B cell (primary cell): Measurements from ENCODE around the gene ADRA2A. TPM values are rescaled to one million over a fixed set of nuclear protein-coding genes. Genes with fewer than 3 reads are reported as not detected.

Source experiments
- ATAC-seq: fragments of 200-7000 bp; cut with Tn5 transposase; one replicate; pipeline ENCODE4 v1.10.0; 2021; ENCODE audit warnings: low read depth, mild to moderate bottlenecking, moderate number of reproducible peaks, moderate library complexity
- CTCF ChIA-PET: fragments of 350-600 bp; sonication (Branson Sonifier 250); formaldehyde crosslinking; loops from one replicate; lab custom pipeline; 2021; ENCODE audit warnings: antibody characterized with exemption, inconsistent platforms; lab: Charles Lee
- POLR2A ChIA-PET: fragments of 350-600 bp; sonication (Branson Sonifier 250); formaldehyde crosslinking; loops from one replicate; lab custom pipeline; 2021; ENCODE audit warnings: antibody characterized with exemption; lab: Charles Lee
- DNase-seq: peaks from one replicate; pipeline ENCODE4 v3.0.0; 2013
- H2AFZ ChIP-seq: 2 replicates; pipeline ENCODE4 v1.6.1; 2012; ENCODE audit warnings: mild to moderate bottlenecking, low read depth, low read length; ENCODE audit not compliant: insufficient read depth, poor library complexity, severe bottlenecking
- H3K27ac ChIP-seq, 2 donors: 1 replicate in 1 of 2; 2 replicates in 1 of 2; pipeline ENCODE4 v1.5.1; 2012 to 2013; ENCODE audit warnings: low read length in 2 of 2, mild to moderate bottlenecking in 2 of 2, moderate library complexity in 1 of 2
- H3K27me3 ChIP-seq, 4 experiments: fragments of 200-600 bp in 1 of 4; sonication (generic) in 1 of 4; replicated peaks in 1 of 4; 1 replicate in 2 of 4; 2 replicates in 2 of 4; pipeline versions ENCODE4 v1.6.1 to v1.7.0; 2013 to 2016; ENCODE audit warnings: low read length in 3 of 4, mild to moderate bottlenecking in 2 of 4, mixed read lengths in 1 of 4, moderate library complexity in 1 of 4; ENCODE audit not compliant: insufficient read depth in 4 of 4, control insufficient read depth in 3 of 4; ENCODE audit errors: control extremely low read depth in 1 of 4
- H3K36me3 ChIP-seq, 2 experiments: replicated peaks in 1 of 2; 1 replicate in 1 of 2; 2 replicates in 1 of 2; pipeline versions ENCODE4 v1.6.1 to v1.7.1; 2013; ENCODE audit warnings: low read length in 1 of 2; ENCODE audit not compliant: insufficient read depth in 2 of 2, control insufficient read depth in 1 of 2; ENCODE audit errors: control extremely low read depth in 1 of 2, extremely low read depth in 1 of 2
- H3K4me1 ChIP-seq, 2 donors: fragments of 200-600 bp in 1 of 2; sonication (generic) in 1 of 2; 1 replicate in 1 of 2; 2 replicates in 1 of 2; pipeline versions ENCODE4 v1.5.1 to v1.6.1; 2013 to 2017; ENCODE audit warnings: low read length in 2 of 2; ENCODE audit not compliant: control insufficient read depth in 2 of 2, insufficient read depth in 2 of 2
- H3K4me2 ChIP-seq: replicated peaks from 2 replicates; pipeline ENCODE3; 2012; ENCODE audit warnings: mild to moderate bottlenecking, low read depth, low read length; ENCODE audit not compliant: poor library complexity, severe bottlenecking
- H3K4me3 ChIP-seq, 5 experiments: fragments of 200-600 bp in 1 of 5; sonication (generic) in 1 of 5; 1 replicate in 3 of 5; 2 replicates in 2 of 5; pipeline versions ENCODE4 v1.5.1 to v1.7.0; 2011 to 2016; ENCODE audit warnings: low read length in 4 of 5, mild to moderate bottlenecking in 4 of 5, low read depth in 2 of 5, control low read depth in 1 of 5, moderate library complexity in 1 of 5; ENCODE audit not compliant: insufficient read depth in 1 of 5; ENCODE audit errors: control extremely low read depth in 1 of 5, extremely low read depth in 1 of 5
- H3K79me2 ChIP-seq: fragments of 200-600 bp; sonication (generic); one replicate; pipeline ENCODE4 v1.6.0; 2016; ENCODE audit warnings: low read length; ENCODE audit not compliant: control insufficient read depth, insufficient read depth
- H3K9ac ChIP-seq: fragments of 200-600 bp; sonication (generic); 2 replicates; pipeline ENCODE4 v1.6.1; 2017; ENCODE audit warnings: mild to moderate bottlenecking, low read length, moderate library complexity
- H3K9me3 ChIP-seq, 3 donors: one replicate each; pipeline versions ENCODE4 v1.6.1 to v1.7.1; 2013; ENCODE audit warnings: low read length in 2 of 3; ENCODE audit not compliant: control insufficient read depth in 2 of 3, insufficient read depth in 1 of 3; ENCODE audit errors: control extremely low read depth in 1 of 3
- H4K20me1 ChIP-seq: 2 replicates; pipeline ENCODE4 v1.6.0; 2012; ENCODE audit warnings: mild to moderate bottlenecking, low read length; ENCODE audit not compliant: insufficient read depth, control insufficient read depth, poor library complexity, severe bottlenecking
- H3K27ac Mint-ChIP-seq: one replicate; pipeline ENCODE4 v1.8.0; 2021; ENCODE audit warnings: mixed read lengths
- H3K27me3 Mint-ChIP-seq: one replicate; pipeline ENCODE4 v1.8.0; 2021; ENCODE audit warnings: mixed read lengths
- H3K4me1 Mint-ChIP-seq: one replicate; pipeline ENCODE4 v1.8.0; 2021; ENCODE audit warnings: mixed read lengths
- H3K4me3 Mint-ChIP-seq: one replicate; pipeline ENCODE4 v1.8.0; 2021; ENCODE audit warnings: mixed read lengths
- H3K9me3 Mint-ChIP-seq: one replicate; pipeline ENCODE4 v1.8.0; 2022; ENCODE audit warnings: mixed read lengths; ENCODE audit not compliant: insufficient read depth
- EZH2 ChIP-seq: IDR thresholded peaks from 2 replicates; pipeline ENCODE4 v1.6.1; 2012; ENCODE audit warnings: borderline replicate concordance, low read depth, mild to moderate bottlenecking, moderate library complexity, low read length; ENCODE audit not compliant: insufficient read depth, poor library complexity, severe bottlenecking
- WGBS: methylation state at CpG from one replicate; pipeline ENCODE4 v1.1.5; 2013; ENCODE audit warnings: missing lambda C conversion rate; ENCODE audit not compliant: insufficient coverage; 5-methylcytosine and 5-hydroxymethylcytosine counted together
- intact Hi-C: fragments of 100-400 bp; cut with micrococcal nuclease; formaldehyde crosslinking; loops from one replicate; pipeline ENCODE4 v1.10.0; 2022
- polyA plus RNA-seq: library from polyadenylated mRNA; depleted of rRNA; stranded (reverse); fragments of >200 nt; gene quantifications from 2 replicates; pipeline ENCODE4 v1.2.3, GENCODE V29; 2012
- total RNA-seq, 2 donors: library from RNA; stranded (reverse); fragments of 120-200 nt in 1 of 2; gene quantifications; 1 replicate in 1 of 2; 2 replicates in 1 of 2; pipeline versions ENCODE4 v1.2.3 to v1.2.4, GENCODE V29; 2013 to 2022
- TF ChIP-seq, protein P1 (sequence below): fragments of 200-600 bp; IDR thresholded peaks from one replicate; pipeline ENCODE4 v1.8.0; 2022; ENCODE audit warnings: antibody characterized with exemption, mild to moderate bottlenecking

Gene ADRA2A
- total and polyA plus RNA-seq, 2 donors (not counting 1 experiment from before 2014, with no cell fraction given) = 0.01 TPM; not detected in 1

DNA sequence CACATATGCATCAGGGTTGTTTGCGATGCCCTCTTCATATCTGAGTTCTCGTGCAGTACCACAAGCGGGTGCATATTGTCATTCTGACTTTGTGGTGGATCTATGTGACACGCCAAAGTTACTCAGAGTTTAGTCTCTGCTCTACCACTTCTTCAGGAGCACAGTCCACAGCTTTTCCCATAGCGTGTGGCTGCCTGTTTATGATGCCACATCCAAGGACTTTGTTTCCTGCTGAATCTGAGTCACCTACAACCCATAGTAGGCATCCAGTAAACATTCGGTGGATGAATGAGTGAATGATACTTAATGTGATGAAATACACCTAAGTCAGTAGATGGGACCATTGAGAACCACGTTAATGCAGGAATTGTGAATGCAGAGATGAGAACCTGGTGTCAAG is 15.0 kb downstream of the ADRA2A start:
- Histone ChIP-seq H3K4me3 (no peak overlapping the region), H2AFZ (no peak overlapping the region), H3K79me2 (no peaks in the 10 kb centered on the region), H3K9me3 (no peaks in the 10 kb centered on the region), H3K27ac (no peak overlapping the region), H3K27me3 (peaks cover 0 to 13% (median 0%) of the 10 kb centered on the region in 4 experiments), H4K20me1 (no peaks in the 10 kb centered on the region), H3K36me3 (no peaks in the 10 kb centered on the region), H3K4me2 (no peak overlapping the region), H3K9ac (no peak overlapping the region), H3K4me1 (no peaks in the 10 kb centered on the region)
- WGBS = 85% methylated on average over 6 of the region's 7 CpGs
- TF ChIP-seq, protein P1, sequence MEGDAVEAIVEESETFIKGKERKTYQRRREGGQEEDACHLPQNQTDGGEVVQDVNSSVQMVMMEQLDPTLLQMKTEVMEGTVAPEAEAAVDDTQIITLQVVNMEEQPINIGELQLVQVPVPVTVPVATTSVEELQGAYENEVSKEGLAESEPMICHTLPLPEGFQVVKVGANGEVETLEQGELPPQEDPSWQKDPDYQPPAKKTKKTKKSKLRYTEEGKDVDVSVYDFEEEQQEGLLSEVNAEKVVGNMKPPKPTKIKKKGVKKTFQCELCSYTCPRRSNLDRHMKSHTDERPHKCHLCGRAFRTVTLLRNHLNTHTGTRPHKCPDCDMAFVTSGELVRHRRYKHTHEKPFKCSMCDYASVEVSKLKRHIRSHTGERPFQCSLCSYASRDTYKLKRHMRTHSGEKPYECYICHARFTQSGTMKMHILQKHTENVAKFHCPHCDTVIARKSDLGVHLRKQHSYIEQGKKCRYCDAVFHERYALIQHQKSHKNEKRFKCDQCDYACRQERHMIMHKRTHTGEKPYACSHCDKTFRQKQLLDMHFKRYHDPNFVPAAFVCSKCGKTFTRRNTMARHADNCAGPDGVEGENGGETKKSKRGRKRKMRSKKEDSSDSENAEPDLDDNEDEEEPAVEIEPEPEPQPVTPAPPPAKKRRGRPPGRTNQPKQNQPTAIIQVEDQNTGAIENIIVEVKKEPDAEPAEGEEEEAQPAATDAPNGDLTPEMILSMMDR = no peak
- no peak for TF ChIP-seq EZH2
- ChIA-PET CTCF (no interaction called here), POLR2A (no interaction called here)
- Mint-ChIP-seq H3K27ac (no peak overlapping the region), H3K4me1 (no peaks in the 10 kb centered on the region), H3K9me3 (peaks cover under 1% of the 10 kb centered on the region), H3K4me3 (no peak overlapping the region), H3K27me3 (peaks cover 48% of the 10 kb centered on the region)
- ATAC-seq (no peak), DNase-seq (no peak)
- intact Hi-C loops = no loop called here

- H2AFZ ChIP-seq = no peak overlapping the region
- Mint-ChIP-seq H3K27ac (no peak overlapping the region), H3K9me3 (no peaks in the 10 kb centered on the region), H3K4me3 (no peak overlapping the region), H3K4me1 (no peaks in the 10 kb centered on the region), H3K27me3 (peaks cover 45% of the 10 kb centered on the region)
- 95% methylated on average over 2 of the region's 3 CpGs for WGBS
- no peak overlapping the region for H3K4me2 ChIP-seq
- no peak overlapping the region for H3K27ac ChIP-seq
- H3K4me1 ChIP-seq = no peaks in the 10 kb centered on the region
- no peaks in the 10 kb centered on the region for H4K20me1 ChIP-seq
- no peak overlapping the region for H3K9ac ChIP-seq
- H3K4me3 ChIP-seq = no peak overlapping the region
- intact Hi-C loops = no loop called here
- CTCF ChIA-PET = no interaction called here
- DNase-seq (no peak), ATAC-seq (no peak)
- no peak for TF ChIP-seq EZH2
- TF ChIP-seq, protein P1 = no peak
- POLR2A ChIA-PET = no interaction called here
- no peaks in the 10 kb centered on the region for H3K79me2 ChIP-seq
- H3K27me3 ChIP-seq = peaks cover 0 to 16% (median 0%) of the 10 kb centered on the region in 4 experiments
- H3K36me3 ChIP-seq = no peaks in the 10 kb centered on the region
- no peaks in the 10 kb centered on the region for H3K9me3 ChIP-seq
Measured at GRCh38 chr10:111093741-111094380, 17.0 kb downstream of the ADRA2A start.
